Stimulated activated CD4-positive, alpha-beta T cell treated with anti-CD3 and anti-CD28 coated beads, TNF-alpha, amount 100 ng/mL, for 4 hours (primary cell): ENCODE results near the gene RNASE13.
A peak's percentile ranks its signal among the peaks of the same experiment; 100 is the strongest.

Experiments used
- DNase-seq, 3 experiments: peaks; one replicate each; pipeline ENCODE4 v3.0.0-alpha.2; 2020; ENCODE audit warnings: low read depth in 3 of 3

RNASE13 gene

GRCh38 chr14:21034707-21035106 lies at the start of gene RNASE13:
RNASE13 (minus strand) TSS chr14:21034807; CDS start chr14:21034288, 519 bp downstream.
- DNase-seq = no peak

DNA sequence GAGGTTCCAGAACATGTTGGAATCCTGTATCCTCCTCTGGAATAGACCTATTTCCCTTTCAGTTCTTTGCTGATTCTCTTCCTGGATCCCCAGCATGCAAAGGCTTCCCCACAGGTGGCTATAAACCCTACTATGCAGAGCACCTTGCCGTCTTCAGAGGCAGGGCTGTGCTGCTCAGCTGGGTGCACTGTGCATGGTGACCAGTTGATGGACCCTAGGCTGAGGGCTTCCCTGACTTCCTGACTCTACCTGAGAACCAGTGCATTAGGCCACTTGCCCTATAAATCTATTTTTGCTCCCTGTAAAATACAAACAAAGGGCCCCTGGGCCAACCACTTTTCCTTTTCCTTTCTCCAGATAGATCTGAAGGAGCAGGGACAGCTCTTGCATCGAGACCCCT lies 49.8 kb upstream of the RNASE13 start:
- no peak for DNase-seq

DNA sequence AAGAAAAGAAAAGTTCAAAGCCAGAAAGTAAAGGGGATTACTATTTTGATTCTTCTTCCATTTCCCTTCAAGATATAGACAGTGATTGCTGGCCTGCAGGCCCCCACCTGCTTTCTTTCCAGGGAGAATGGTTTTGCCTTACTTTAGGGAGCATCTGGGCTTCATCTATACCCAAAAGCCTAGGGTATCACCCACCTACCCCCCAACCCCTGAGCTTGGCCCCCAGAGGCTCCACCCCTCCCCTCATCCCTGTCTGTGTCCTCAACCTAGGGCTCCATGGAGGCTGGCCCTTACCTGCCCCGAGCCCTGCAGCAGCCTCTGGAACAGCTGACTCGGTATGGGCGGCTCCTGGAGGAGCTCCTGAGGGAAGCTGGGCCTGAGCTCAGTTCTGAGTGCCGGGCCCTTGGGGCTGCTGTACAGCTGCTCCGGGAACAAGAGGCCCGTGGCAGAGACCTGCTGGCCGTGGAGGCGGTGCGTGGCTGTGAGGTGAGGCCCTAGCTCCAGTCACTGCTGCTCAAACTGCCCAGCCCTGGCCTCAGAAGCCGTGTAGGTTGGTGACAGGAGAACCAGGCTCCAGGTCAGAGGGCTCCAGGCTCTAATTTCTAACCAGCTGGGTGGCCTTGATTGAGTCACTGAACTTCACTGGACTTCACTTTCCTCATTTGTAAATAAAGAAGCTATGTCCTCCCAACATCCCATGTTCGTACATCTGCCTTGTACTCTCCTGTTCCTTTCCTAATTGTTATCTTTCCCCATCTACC lies 49.1 kb upstream of the RNASE13 start:
- no peak for DNase-seq

DNA sequence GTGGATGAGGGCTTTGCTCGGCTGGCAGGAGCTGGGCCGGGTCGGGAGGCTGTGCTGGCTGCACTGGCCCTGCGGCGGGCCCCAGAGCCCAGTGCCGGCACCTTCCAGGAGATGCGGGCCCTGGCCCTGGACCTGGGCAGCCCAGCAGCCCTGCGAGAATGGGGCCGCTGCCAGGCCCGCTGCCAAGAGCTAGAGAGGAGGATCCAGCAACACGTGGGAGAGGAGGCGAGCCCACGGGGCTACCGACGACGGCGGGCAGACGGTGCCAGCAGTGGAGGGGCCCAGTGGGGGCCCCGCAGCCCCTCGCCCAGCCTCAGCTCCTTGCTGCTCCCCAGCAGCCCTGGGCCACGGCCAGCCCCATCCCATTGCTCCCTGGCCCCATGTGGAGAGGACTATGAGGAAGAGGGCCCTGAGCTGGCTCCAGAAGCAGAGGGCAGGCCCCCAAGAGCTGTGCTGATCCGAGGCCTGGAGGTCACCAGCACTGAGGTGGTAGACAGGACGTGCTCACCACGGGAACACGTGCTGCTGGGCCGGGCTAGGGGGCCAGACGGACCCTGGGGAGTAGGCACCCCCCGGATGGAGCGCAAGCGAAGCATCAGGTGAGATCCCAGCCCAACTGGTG lies 47.0 kb upstream of the RNASE13 start:
- DNase-seq = no peak

DNA sequence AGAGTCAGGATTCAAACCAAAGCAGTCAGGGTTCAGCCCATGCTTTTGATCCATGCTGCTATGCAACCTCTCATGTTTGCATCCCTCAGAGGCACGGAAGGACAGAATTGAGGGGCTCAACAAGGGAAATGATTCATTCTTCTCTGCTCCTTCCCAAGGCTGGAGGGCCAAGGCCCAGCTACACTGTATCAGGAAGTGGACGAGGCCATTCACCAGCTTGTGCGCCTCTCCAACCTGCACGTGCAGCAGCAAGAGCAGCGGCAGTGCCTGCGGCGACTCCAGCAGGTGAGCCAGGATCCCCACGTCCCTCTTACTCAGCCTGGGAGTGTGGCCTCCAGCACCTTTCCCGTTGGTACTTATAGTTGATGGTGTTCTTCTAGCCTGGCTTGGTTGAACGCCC lies 44.1 kb upstream of the RNASE13 start:
- no peak for DNase-seq

DNA sequence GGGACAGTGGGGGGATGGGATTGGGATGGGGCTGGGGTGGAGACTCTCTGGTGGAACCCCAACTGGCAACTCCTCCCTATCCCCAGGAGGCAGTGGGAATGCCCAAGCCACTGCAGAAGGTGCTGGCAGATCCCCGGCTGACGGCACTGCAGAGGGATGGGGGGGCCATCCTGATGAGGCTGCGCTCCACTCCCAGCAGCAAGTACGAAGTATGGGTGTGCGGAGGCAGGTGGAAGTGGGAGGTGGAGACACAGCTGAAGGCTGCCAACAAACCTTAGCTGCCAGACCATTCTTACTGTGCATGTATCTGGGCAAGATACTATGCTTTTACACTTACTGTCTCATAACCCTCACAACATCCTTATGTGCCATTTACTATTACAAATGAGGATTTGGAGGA lies 43.7 kb upstream of the RNASE13 start:
- DNase-seq = no peak

DNA sequence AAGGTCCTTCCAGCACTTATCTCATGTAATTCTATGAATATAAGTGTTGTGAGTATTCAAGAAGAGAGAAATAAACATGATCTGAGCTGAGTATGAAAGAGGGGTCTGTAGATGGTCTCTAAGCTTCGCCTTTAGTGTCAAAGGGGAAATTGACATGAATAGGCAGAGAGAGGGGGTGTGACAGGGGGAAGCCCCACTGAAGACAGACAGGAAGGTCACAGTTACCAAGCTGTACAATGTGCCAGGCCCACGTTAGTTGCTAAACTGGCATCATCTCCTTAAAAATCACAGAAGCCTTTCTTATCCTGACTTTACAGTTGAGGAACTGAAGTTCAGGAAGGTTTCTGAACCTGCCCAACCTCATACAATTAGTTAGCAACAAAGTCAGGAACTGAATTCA lies 43.1 kb upstream of the RNASE13 start:
- DNase-seq = no peak

GRCh38 chr14:21075719-21076437 lies 41.3 kb upstream of the RNASE13 start:
- no peak for DNase-seq

- no peak for DNase-seq
Measured at GRCh38 chr14:21074398-21075272, 40.0 kb upstream of the RNASE13 start.

- no peak for DNase-seq
Measured at GRCh38 chr14:21073921-21074320, 39.3 kb upstream of the RNASE13 start.

GRCh38 chr14:21072781-21073339 lies 38.3 kb upstream of the RNASE13 start:
- no peak for DNase-seq

DNA sequence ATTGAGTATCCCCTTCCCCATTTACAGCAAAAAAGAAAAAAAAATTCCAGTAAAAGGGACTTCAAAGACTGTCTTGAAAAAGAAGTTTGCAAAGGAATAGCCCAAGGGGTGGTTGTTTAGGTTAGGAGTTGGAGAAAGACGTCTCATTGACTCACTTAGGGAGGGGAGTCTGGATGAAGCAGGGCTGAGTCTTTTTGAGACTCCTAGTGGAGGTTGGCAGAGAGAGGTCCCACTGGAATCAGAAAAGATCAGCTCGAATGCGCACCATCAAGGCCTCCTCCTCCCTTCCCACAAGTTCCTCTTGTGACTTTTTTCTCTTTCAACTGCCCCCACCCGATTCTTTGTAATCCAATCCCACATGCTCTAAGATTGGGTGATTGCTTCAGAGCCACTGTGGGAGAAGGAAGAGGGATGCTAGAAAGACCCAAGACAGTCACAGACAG lies 37.4 kb upstream of the RNASE13 start:
- DNase-seq = no peak

GRCh38 chr14:21071225-21072030 lies 36.8 kb upstream of the RNASE13 start:
- DNase-seq = no peak

DNA sequence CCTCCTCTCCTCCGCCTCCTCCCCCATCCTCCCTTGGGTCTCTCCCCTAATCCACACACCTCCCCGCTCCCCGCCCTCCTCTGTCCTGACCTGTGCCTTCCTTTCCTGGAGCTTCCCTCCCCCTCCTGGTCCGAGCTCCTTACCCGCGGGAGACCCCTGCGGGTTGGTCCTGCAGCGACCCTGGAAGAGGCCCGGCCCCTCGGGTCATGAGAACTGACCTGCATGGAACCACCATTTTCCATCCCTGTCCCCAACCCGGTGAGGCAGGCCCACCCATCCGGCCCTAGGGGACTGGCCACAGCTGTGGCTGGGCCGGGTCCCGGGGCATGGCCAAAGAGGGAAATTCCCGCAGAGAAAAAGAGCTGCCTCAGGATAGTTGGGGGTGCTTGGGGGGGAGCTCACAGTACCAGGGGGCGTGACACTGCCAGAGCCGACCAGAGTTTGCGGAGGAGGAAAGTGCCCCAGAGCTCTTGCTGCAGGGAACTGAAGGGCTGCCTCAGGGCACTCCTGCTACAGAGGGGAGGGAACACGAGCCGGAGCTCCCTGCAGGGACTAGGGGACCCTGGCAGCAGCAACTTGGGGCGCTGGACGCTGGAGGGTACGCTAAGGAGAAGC lies 36.1 kb upstream of the RNASE13 start:
- DNase-seq = no peak

DNA sequence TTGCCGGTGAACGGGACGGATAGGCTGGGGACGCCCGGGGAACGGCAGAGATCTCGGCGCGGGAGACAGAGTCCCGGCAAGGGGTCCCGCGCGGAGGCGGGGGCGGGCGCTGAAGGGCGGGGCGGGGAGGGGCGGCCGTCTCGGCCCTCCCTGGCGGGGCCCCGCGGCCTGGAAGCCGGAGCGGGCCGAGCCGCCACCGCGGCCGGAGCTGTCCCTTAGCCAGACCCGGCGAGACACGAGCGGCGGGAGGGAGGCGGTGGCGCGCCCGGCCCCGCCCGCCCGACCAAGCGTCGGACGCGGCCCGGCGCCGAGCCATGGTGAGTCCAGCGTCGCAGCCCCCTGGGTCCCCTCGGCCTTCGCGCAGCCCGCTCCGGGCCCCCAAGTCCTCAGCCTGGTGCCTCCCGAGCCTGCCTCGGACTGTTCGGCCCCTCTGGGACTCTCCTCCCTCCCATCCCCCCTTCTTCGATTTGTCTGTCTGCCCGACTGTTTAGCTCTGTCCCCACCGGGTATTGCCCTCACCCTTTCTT lies 35.5 kb upstream of the RNASE13 start, which contains the start of gene ARHGEF40:
Gene ARHGEF40 (plus strand): TSS at position 222 of the 527 bp plus-strand sequence. CDS start 93 bp downstream, at position 315.
- no peak for DNase-seq

GRCh38 chr14:21069388-21070082 lies 34.9 kb upstream of the RNASE13 start:
- DNase-seq = no peak

GRCh38 chr14:21068521-21069387 lies 34.1 kb upstream of the RNASE13 start:
- peak in 1 of 3 experiments; percentile 23 for DNase-seq

GRCh38 chr14:21066882-21067502 lies 32.4 kb upstream of the RNASE13 start:
- DNase-seq = no peak
